ENCODE measurements around the gene MAGI2.
"Not testable (repeated sequence)": the region's sequence is repeated elsewhere in the genome, so short reads cannot be mapped to it uniquely, and the experiment has no call there.

The MAGI2 gene

DNA sequence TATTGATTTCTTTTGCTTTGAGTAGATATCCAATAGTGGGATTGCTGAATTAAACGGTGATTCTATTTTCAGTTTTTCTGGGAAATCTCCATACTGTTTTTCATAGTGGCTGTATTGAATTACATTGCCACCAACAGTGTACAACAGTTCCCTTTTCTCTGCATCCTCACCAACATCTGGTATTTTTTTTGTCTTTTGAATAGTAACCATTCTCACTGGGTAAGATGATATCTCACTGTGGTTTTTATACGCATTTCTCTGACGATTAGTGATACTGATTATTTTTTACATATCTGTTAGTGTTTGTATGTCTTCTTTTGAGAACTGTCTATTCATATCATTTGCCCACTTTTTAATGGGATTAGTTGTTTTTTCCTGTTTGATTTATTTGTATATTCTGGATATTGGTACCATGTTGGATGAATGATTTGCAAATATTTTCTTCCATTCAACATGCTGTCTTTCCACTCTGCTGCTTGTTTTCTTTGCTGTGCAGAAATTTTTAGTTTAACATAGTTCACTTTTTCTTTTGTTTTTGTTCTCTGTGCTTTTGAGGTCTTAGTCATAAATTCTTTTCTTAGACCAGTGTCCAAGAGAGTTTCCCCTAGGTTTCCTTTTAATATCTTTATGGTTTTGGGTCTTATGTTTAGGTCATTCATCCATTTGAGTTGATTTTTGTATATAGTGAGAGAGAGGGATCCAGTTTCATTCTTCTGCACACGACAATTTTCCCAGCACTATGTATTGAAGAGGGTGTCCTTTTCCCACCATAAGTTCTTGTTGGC is 1070.2 kb downstream of the MAGI2 start:
- DNase-seq, result no peak

DNA sequence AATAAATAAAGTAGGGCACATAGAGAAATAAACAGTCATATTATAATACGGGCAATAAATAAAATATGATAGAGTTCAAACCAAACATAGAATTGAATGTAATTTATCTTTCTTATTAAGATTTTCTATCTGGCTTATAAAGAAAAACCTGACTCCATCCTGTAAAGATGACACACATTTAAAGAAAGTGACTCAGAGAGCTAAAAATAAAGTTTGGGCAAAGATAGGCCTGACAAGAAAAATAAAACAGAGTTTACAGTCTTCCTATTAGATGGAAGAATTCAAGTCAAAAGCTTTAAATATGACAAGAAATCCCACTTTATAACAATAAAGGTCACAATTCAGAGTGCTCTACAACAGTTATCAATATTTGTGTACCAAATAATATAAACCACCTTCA is 1074.3 kb downstream of the MAGI2 start:
- no peak for DNase-seq

DNA sequence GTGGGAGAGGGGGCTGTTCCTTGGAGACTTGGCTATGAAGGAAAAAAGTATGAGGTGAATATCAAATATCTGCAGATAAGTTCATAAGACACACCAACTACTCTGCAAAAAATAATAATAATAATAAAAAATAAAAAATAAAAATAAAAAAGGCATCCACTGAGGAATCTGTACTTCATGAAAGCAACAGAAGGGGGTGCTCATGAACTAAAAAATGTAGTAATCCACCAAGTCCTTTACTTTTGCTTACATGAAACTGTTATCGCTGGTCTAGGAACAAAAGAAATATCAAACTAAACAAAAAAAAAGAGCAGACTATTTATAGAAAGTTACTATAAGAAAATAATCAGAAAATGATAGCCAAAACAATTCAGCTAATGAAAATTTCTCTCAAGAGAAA is 1075.9 kb downstream of the MAGI2 start:
- no peak for DNase-seq

DNA sequence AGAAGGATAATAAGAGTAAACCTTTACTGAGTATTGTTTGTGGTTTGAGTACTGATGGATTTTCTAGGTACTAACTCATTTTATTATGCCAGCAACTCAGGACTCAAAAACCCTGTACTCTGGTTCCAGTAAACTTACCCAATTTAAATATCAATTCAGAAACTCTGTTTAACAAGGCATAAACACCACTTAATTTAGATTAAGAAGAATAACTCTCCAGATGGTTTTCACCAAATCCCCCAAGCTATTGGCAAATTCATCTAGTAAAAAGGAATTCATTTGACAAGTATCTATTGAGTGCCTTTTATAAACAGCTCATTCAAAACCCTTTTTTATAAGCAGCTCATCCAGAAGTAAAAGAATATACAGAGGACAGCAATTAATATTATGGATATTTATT is 1082.5 kb downstream of the MAGI2 start:
- DNase-seq, result no peak

DNA sequence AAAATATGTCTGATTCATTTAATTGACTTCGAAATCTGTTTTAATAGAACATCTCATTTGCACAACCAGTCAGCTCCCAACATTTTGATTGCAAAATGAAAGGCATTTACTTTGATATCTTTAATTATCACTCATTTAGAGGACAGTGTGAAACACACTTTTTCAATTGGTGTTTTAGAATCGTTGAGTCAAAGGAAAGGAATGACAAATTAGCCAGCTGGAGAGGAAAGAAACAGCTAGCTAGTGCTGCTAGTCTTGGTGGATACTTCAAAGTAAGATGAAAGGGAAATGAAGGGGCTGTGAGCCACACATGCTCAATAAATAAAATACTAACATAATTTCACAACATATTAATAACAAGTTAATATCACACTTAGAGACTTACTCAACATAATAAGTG is 1084.7 kb downstream of the MAGI2 start:
- no peak for DNase-seq

DNA sequence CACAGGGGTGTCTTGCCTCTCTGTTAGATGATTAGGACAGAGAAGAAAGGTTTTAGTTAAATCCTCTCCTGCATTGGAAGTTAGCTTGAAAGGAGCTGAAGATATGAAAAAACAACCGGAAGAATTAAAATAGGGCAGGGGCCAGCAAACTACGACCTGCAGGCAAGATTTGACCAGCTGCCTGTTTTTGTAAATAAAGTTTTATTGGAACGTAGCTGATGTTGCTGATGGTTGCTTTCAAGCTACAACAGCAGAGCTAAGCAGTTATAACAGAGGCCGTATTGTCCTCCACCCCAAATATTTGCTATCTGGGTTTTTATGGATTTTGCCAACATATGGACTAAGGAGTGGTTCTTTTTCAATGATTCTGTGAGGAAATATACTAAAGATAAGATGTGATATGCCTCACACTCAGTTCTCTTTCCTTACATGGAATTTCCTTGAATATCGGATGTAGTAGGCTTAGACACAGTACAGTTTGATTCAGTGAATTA is 1086.1 kb downstream of the MAGI2 start:
- DNase-seq, result no peak

DNA sequence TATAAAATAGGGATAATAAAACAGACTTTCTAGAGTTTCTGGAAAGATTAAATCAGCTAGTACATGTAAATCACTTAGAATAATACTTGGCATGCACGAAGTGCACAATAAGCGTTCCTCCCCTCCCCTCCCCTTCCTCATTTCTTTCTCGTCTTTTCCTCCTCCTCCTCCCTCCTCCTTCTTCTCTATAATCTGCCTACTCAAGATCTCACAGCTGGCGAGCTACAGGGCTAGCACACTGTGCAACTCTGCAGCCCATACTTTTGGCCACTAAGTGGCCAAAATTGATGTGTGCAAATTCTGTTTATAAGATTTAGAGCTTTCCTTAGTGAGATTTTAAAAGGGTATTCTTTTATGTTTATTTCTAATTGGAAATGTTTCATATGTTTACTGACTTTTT is 1089.6 kb downstream of the MAGI2 start:
- no peak for DNase-seq

DNA sequence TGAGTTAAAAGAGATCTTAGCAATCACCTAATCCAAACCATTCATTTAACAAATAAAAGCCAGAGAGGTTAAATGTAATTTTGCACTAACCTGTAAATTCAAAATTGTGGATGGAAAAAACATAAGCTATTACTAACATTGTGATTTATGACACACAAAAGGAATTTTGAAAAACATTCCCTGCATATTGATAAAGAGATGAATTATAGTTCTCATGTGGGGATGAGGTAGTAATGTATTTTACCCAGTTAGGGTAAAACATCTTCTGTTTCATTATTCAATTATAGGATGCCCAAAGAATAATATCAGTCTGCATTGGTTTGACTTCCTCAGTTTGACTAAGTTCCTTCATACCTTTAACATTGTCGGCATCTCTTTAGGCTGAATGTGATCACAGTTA is 1093.6 kb downstream of the MAGI2 start:
- no peak for DNase-seq

DNA sequence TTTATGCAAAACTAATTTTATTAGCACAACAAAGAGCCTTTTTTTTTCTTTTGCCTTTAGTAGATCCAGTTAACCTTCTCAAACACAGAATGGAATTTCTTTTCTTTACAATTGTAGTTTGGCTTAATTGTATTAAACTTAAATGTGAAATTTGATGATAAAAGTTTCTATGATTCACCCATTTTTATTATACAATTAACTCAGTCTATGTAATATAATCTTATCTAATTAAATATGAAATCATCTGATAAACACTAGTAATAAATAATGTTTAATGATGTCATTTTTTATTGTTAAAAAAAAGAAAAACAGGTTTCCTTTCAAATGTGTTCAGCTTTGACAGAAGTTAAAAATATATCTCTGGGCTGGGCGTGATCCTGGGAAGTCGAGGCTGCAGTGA is 1095.8 kb downstream of the MAGI2 start:
- no peak for DNase-seq

DNA sequence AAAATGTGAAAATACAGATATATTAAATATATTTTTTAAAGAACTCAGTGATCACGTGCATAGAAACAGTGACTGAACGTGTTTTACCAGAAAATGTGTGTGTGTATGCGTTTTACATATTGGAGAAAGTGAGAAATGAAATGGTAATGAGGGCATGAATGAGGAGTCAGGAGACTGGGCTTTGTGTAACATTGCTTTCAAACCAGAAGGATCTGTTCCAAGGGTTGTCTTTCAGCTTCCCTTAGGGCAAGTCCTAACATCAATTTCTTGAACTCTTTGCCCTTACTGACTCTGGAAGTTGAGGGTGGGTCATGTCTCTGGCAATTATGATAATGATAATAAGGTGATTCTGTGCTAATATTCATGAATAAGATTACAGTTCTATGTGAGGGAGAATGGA is 1097.6 kb downstream of the MAGI2 start:
- DNase-seq, result no peak

DNA sequence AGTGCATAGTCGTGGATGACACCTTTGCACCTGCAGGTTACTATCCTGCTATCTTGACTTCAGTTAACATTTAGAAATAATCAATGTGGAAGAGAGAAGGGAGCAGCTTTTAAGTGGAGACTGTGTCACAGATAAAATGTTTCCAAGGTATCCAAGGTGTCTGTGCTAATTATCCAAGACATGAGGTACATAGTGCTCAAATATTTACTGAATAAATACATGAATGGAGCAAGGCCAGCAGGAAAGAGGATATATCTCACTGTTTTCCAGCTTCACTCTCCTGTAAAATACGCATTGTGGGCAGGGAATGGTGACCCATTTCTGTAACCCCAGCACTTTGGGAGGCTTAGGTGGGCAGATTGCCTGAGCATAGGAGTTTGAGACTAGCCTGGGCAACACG is 1102.5 kb downstream of the MAGI2 start:
- DNase-seq, result no peak

DNA sequence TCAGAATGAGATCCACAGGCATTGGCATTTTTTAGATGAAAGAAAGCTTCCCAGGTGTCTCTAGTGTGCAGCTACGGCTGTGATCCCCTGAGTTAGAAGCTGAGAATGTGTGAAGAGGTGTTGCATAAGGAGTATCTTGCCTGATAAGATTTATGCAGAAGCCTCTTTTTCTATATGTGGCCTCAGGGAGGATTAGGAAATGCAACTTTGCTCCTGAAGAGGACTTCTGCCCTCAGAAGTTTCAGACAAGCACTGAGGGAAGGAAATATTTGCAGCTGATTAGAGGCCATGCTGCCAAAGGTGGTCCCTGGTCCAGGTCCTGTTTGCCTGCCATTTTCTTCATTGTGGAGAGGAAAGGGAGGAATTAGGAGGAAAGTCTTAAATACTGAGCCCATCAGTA is 1103.1 kb downstream of the MAGI2 start:
- no peak for DNase-seq

DNA sequence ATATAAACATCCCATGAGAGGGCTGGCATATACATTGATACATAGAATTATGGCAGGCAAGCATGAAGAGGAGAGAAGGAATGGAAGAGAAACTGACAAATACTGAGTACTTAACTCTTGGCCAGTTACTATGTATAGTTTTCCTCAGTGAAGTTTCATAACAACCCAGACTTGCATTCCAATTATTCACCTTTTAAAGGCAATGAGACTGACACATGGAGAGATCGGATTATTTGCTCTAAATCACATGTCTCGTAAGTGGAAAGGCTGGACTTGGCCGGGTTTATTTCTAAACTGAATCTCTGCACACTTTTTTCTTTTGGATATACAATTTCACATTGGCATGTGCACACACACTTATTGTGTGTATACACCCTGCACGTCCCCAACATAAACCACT is 1106.6 kb downstream of the MAGI2 start:
- DNase-seq, result no peak

DNA sequence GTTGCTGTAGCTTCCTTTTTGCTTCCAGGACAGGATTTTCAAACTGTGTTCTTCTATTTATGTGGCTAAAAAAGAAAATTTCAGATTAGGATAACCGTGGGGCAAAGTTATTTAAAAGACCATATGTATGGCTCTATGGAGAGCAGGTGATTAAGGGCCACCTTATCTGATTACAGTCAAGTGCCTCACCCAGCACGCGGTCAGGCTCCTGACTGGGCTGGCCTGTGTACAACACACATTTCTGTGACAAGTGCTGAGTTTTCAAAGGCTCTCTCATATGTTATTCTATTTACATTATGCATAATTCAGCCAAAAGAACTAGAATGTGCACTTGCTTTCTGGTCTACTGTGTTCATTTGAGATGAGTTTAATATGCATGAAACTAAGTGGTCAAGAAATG is 1107.5 kb downstream of the MAGI2 start:
- no peak for DNase-seq

DNA sequence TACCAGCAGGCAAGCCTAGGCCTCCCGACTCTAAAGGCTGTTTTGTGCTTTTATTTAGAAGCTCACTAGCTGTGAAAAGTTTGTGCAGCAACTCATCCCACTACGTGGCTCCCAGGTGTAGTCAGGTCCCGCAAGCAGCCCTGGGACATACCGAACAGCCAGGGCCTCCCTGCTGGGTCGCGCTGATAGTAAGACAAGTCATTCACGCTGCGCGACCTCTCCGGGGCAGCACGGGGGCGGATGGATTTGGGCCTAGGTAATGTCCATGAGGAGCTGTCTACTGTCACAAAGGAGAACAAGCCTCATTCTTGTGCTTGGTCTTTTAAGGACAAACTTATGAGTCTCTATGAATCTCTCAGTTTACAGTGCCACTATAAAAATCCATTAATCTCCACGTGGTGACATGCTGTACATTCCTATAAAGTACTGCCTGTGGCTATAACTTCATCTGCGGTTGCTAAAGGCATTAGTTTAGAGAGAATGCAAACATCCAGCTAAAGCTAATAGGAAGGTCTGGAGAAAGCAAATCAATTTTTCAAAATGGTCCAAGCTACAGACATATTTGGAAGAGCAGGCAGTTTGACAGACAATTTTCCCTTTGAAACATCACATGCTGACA is 1108.1 kb downstream of the MAGI2 start:
- DNase-seq, result no peak

DNA sequence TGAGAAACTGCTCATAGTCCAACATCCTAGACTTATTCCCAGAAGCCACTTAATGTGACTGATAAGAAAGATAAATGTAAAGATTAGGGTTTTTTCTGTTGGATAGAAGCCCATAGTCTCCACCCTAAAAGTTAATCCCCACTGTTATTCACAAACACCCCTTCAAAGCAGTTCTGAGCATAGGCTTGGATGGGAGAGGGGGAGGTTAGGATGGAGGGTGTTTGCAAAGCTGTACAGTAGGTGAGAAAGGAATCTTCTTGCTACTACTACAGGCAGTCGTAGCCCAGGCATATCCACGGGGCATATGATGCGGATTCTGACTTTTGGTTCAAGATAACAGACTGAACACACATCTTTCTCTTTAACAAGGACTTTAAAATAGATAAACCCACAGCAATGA is 1119.0 kb downstream of the MAGI2 start:
- DNase-seq, result no peak

DNA sequence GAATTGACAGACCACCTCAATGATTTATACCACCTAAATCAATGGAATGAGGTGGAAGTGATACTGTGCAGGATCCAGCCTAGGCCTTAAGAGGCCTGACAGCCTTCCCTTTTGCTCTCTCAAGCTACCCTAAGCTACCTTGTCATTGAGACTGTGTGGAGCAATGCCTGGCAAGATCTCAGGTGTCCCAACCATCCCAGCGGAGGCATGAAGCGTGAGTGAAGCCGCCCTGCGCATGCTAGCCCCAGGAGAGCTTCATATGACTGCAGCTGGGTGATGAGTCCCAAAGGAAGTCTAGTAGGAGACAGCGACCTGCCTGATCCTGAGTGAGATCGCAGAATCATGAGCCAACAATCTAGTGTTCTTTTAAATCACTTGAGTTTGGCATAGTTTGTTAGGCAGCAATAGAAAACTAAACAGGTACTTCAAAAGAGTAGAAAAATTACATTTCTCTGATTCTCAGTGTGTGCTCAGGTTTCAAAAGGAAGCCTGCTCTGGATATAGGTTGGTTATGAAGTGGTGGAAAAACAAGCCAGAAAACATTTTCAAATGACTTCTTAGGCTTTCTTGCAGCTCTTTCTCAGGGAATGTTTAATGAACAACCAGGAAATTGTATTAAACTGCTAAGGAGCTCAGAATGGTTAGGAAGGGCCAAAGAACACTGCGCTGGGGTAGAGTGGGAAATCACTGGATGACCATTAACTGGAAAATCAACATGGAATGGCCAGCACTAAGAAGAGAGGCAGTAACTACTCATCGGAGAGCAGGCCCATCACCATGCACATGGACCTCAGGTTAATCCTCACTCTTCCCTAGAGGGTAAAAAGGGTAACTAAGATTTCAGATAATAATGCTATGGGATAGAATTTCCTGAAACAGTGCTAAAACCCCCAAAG is 1119.7 kb downstream of the MAGI2 start:
- no peak for DNase-seq

DNA sequence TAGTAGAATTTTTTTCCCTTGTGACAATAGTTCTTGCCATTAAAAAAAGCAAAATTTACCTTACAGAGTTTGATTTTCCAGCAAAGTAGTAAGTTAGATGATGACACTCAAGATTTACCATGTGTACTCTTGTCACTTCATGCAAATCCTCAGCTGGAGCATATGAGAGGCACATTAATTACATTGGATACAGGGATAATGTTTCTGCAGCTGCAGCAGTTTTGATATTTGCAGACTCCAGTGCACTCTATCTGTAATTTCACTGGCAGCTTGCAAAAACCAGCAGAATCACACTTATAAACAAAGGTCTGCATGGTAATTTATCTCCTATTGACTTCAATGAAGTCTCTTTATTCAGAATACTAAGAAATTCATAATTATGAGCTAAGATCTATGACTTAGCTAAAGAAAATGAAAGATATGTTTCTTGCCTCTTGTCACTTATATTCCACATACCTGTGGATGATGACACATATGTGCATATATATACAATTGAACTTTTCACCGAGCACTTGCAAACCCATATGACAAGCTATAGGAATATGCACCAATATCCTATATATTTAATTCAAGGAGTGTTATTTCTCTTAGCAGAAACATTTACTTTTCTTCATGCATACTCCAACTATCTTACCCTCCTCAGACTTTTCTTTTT is 1124.3 kb downstream of the MAGI2 start:
- peak; percentile 27 for DNase-seq

DNA sequence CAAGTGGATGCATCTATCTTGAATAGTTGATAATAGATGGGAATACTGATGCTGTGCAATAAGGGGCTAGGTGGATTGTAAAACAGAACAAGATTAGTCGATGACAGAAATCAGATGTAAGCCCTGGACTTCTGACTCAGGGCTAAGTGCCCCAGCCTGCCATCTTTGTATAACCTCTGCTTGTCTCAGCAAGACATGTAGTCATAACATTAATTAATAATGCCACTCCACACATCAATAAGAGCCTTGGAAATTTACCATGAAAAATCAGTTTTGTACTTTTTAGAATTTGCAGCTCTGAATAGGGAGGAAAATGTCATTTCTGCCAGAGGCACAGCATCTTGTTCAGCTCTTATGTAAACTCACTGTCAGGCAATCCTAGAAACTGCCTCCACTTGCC is 1125.7 kb downstream of the MAGI2 start:
- no peak for DNase-seq

DNA sequence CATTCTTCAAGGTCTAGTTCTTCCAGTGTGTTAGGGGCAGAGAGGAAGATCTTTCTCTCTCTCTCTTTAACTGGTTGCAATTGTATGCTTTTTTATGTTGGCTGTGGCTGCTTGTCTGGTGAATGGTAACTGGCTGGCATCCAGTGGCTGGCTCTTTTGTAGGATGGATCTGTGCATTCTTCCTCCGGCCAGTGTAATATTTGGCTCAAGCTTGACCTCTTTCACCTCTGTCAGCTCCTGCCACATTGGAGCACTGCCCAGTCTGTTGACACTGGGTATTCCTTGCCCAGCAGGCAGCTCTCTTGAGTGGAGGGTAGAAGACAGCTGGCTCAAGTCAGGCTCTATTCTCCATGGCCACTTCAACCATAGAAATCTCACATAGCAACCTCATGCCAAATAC is 1126.6 kb downstream of the MAGI2 start:
- DNase-seq, result no peak

DNA sequence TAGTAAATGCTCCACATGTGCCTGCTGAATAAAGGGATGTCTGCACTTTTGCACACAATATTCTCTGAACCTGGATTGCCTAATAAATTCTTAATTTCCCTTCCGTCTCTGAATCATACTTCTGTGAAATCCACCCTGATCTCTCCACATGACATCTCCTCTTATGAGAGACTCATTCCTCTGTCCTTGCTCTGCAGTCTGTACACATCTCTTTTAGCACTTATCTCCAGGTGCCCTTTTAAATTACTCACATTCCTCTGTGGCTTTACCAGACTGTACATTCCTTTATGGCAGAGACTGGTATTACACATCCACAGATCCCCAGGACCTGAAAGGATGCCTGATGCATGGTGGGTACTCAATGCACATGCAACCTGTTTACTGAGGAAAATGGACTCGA is 1127.3 kb downstream of the MAGI2 start:
- DNase-seq, result no peak

DNA sequence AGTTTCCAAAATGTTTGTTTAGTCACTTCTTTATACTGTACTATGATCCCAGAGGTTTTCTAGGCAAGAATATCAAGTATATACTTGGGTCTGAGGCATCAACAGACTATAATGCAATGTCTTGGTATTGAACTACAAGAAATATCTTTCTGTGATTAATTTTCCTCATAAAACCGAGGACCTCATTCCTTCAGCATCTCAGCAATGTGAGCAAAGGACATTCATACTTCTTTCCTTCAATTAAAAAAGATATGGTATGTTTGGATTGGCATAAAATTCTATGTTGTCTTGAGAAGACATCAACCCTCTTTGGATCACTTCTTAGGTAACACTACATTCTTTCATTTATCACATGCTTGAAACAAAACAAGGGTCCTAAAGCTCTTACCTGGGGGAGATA is 1130.3 kb downstream of the MAGI2 start:
- no peak for DNase-seq

DNA sequence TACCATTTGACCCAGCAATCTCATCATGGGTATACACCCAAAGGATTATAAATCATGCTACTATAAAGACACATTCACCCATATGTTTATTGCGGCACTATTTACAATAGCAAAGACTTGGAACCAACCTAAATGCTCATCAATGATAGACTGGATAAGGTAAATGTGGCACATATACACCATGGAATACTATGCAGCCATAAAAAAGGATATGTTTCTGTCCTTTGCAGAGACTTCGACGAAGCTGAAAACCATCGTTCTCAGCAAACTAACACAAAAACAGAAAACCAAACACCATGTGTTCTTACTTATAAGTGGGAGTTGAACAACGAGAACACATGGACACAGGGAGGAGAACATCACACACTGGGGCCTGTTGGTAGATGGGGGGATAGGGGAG is 1131.2 kb downstream of the MAGI2 start:
- not testable (repeated sequence) for DNase-seq
